ENCODE data around the gene STK39.

STK39 gene

GRCh38 chr2:168030862-168031624 is 216.4 kb downstream of the STK39 start:
- H3K36me3 ChIP-seq (ENCODE audit: control insufficient read depth in 1 of 2, insufficient read depth in 2 of 2, low read depth in 1 of 2, low read length in 2 of 2): peaks cover 2 to 23% of the 10 kb centered on the region in 2 experiments
- H3K14ac ChIP-seq (ENCODE audit: low read length in 2 of 2): no peak overlapping the region
- H2BK5ac ChIP-seq (ENCODE audit: low read depth, low read length, poor library complexity, severe bottlenecking): peak overlapping the region; percentile 85
- H2BK12ac ChIP-seq (ENCODE audit: low read length in 2 of 2): peak overlapping the region; percentile 58 to 87
- peak overlapping the region; percentile 90 for H2AK5ac ChIP-seq (ENCODE audit: low read length, severe bottlenecking)
- H4K91ac ChIP-seq (ENCODE audit: low read length): peak overlapping the region; percentile 70
- DNase-seq: peak; percentile 82
- no peaks in the 10 kb centered on the region for H3K27me3 ChIP-seq (ENCODE audit: control insufficient read depth in 1 of 2, insufficient read depth in 1 of 2, low read length in 2 of 2)
- H3K9me3 ChIP-seq (ENCODE audit: control insufficient read depth, low read length): no peaks in the 10 kb centered on the region
- peaks cover 2% of the 10 kb centered on the region for H3K4me1 ChIP-seq (ENCODE audit: control insufficient read depth, insufficient read depth, low read depth, low read length)
- peak overlapping the region; percentile 85 for H3K27ac ChIP-seq (ENCODE audit: low read length, poor library complexity, severe bottlenecking)
- peak overlapping the region; percentile 82 to 83 for H3K18ac ChIP-seq (ENCODE audit: low read depth in 1 of 2, low read length in 2 of 2)
- H2AFZ ChIP-seq (ENCODE audit: low read depth, low read length): no peak overlapping the region
- H3K79me1 ChIP-seq (replicated peaks; ENCODE audit: low read length, poor library complexity, severe bottlenecking): peaks cover 5% of the 10 kb centered on the region
- H2BK15ac ChIP-seq (ENCODE audit: low read depth, poor library complexity, severe bottlenecking): no peak overlapping the region
- peak overlapping the region; percentile 31 for H4K8ac ChIP-seq (ENCODE audit: low read length)
- no peak overlapping the region for H3K4me3 ChIP-seq (ENCODE audit: insufficient read depth in 1 of 2, low read depth in 1 of 2, low read length in 2 of 2)
- H2BK120ac ChIP-seq (ENCODE audit: low read depth, low read length): no peak overlapping the region
- peak overlapping the region in 1 of 2 experiments; percentile 83 for H3K4ac ChIP-seq (ENCODE audit: low read depth in 1 of 2, low read length in 2 of 2)
- H3K23ac ChIP-seq (ENCODE audit: low read length in 2 of 2): no peak overlapping the region
- H3K4me2 ChIP-seq (ENCODE audit: low read length, poor library complexity, severe bottlenecking): peak overlapping the region; percentile 28
- 48% methylated on average over 5 of the region's 5 CpGs for WGBS
- H3K9ac ChIP-seq (ENCODE audit: low read length): peak overlapping the region; percentile 39

DNA sequence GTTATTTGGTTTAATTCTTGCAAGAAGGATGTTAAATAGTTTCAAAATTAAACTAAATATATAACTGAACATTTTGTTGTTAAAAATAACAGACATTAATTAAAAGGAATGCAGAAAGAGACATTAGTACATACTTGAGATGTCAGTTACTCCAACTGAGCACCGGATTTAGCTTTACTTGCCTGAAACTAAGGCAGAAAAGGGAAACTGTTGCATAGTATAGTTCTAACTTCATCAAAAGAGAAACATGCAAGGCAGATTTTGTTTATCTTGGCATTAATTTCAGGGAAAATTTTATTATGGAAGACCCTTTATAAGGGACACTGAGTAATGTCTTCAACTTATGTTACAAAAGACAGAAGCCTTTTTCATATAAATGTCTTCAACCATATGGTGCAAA is 218.3 kb downstream of the STK39 start:
- H3K4me2 ChIP-seq (ENCODE audit: low read length, poor library complexity, severe bottlenecking): no peak overlapping the region
- no peak overlapping the region for H3K4me3 ChIP-seq (ENCODE audit: insufficient read depth in 1 of 2, low read depth in 1 of 2, low read length in 2 of 2)
- peaks cover 8% of the 10 kb centered on the region for H3K79me1 ChIP-seq (replicated peaks; ENCODE audit: low read length, poor library complexity, severe bottlenecking)
- no peak overlapping the region for H3K9ac ChIP-seq (ENCODE audit: low read length)
- no peaks in the 10 kb centered on the region for H3K27me3 ChIP-seq (ENCODE audit: control insufficient read depth in 1 of 2, insufficient read depth in 1 of 2, low read length in 2 of 2)
- no peak for DNase-seq
- peaks cover 2% of the 10 kb centered on the region for H3K4me1 ChIP-seq (ENCODE audit: control insufficient read depth, insufficient read depth, low read depth, low read length)
- no peak overlapping the region for H3K14ac ChIP-seq (ENCODE audit: low read length in 2 of 2)
- no peak overlapping the region for H3K4ac ChIP-seq (ENCODE audit: low read depth in 1 of 2, low read length in 2 of 2)
- no peak overlapping the region for H4K91ac ChIP-seq (ENCODE audit: low read length)
- H2BK5ac ChIP-seq (ENCODE audit: low read depth, low read length, poor library complexity, severe bottlenecking): no peak overlapping the region
- no peak overlapping the region for H2BK15ac ChIP-seq (ENCODE audit: low read depth, poor library complexity, severe bottlenecking)
- H3K9me3 ChIP-seq (ENCODE audit: control insufficient read depth, low read length): no peaks in the 10 kb centered on the region
- H2AK5ac ChIP-seq (ENCODE audit: low read length, severe bottlenecking): no peak overlapping the region
- H3K23ac ChIP-seq (ENCODE audit: low read length in 2 of 2): no peak overlapping the region
- WGBS: 100% methylated on average over 1 of the region's 1 CpG
- H4K8ac ChIP-seq (ENCODE audit: low read length): no peak overlapping the region
- no peak overlapping the region for H2BK120ac ChIP-seq (ENCODE audit: low read depth, low read length)
- H2BK12ac ChIP-seq (ENCODE audit: low read length in 2 of 2): no peak overlapping the region
- peaks cover 7 to 22% of the 10 kb centered on the region in 2 experiments for H3K36me3 ChIP-seq (ENCODE audit: control insufficient read depth in 1 of 2, insufficient read depth in 2 of 2, low read depth in 1 of 2, low read length in 2 of 2)
- no peak overlapping the region for H3K18ac ChIP-seq (ENCODE audit: low read depth in 1 of 2, low read length in 2 of 2)
- H2AFZ ChIP-seq (ENCODE audit: low read depth, low read length): no peak overlapping the region
- no peak overlapping the region for H3K27ac ChIP-seq (ENCODE audit: low read length, poor library complexity, severe bottlenecking)

DNA sequence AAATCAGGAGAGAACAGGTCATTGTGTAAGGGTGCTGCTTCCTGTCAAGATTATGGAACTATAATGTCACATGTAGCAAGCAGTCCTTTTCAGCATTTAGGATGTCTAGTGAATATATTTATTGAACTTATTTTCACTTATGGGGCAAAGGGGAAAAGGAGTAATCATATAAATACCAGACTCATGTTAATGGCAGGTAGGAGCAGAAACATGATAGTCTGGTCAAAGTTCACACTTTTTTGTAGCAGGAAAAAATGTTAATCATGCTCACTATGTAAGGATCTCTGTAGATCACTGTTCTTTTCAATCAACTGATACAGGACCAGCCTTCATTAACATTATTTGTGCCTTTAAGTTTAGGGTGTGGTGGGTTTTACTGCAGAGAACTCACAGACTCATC is 219.0 kb downstream of the STK39 start:
- Histone ChIP-seq H2AFZ (ENCODE audit: low read depth, low read length) (no peak overlapping the region), H3K27ac (ENCODE audit: low read length, poor library complexity, severe bottlenecking) (no peak overlapping the region), H3K27me3 (ENCODE audit: control insufficient read depth in 1 of 2, insufficient read depth in 1 of 2, low read length in 2 of 2) (no peaks in the 10 kb centered on the region), H2BK15ac (ENCODE audit: low read depth, poor library complexity, severe bottlenecking) (no peak overlapping the region), H2BK5ac (ENCODE audit: low read depth, low read length, poor library complexity, severe bottlenecking) (no peak overlapping the region), H3K4me3 (ENCODE audit: insufficient read depth in 1 of 2, low read depth in 1 of 2, low read length in 2 of 2) (no peak overlapping the region), H3K9me3 (ENCODE audit: control insufficient read depth, low read length) (no peaks in the 10 kb centered on the region), H2BK120ac (ENCODE audit: low read depth, low read length) (no peak overlapping the region), H3K36me3 (ENCODE audit: control insufficient read depth in 1 of 2, insufficient read depth in 2 of 2, low read depth in 1 of 2, low read length in 2 of 2) (peaks cover 8 to 16% of the 10 kb centered on the region in 2 experiments), H2AK5ac (ENCODE audit: low read length, severe bottlenecking) (no peak overlapping the region), H3K4me1 (ENCODE audit: control insufficient read depth, insufficient read depth, low read depth, low read length) (peaks cover 2% of the 10 kb centered on the region), H3K9ac (ENCODE audit: low read length) (no peak overlapping the region), H2BK12ac (ENCODE audit: low read length in 2 of 2) (no peak overlapping the region), H3K4me2 (ENCODE audit: low read length, poor library complexity, severe bottlenecking) (no peak overlapping the region), H3K79me1 (replicated peaks; ENCODE audit: low read length, poor library complexity, severe bottlenecking) (peaks cover 12% of the 10 kb centered on the region), H3K14ac (ENCODE audit: low read length in 2 of 2) (no peak overlapping the region), H4K91ac (ENCODE audit: low read length) (no peak overlapping the region), H3K23ac (ENCODE audit: low read length in 2 of 2) (no peak overlapping the region), H3K4ac (ENCODE audit: low read depth in 1 of 2, low read length in 2 of 2) (no peak overlapping the region), H3K18ac (ENCODE audit: low read depth in 1 of 2, low read length in 2 of 2) (no peak overlapping the region), H4K8ac (ENCODE audit: low read length) (no peak overlapping the region)
- DNase-seq: no peak

DNA sequence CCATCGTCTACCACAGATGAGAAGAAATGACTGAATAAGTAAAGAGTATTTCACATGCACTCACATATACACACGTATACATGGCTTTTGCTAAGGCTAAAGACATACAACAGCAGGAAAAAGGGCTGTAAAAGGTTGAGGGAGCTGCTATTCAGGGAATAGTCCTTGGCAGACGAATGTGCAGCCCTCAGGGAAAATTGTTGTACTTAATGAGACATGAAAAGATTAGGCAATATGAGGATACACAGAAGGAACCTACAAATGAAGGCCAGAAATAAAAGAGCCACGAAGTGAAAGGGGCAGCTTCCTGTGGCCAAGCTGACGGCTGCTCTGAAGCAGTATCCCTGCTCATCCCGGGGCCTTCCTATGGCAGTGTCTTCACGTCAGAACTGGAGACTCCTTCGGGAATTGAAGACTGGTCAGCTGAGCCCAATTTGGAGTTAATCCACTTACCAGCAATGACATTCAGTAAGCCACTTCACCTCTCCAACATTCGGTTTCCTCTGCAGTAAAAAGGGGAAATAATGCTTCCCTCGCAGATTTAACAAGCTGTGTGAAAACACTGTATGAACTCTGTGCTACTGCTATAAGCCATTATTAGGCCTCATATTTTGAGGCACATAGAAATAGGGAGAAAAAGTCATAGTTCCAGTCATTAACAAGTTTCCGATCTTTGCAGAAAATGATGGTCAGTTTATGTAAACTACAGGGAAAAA is 221.8 kb downstream of the STK39 start:
- H3K9ac ChIP-seq (ENCODE audit: low read length): no peak overlapping the region
- no peak overlapping the region for H2BK120ac ChIP-seq (ENCODE audit: low read depth, low read length)
- H3K18ac ChIP-seq (ENCODE audit: low read depth in 1 of 2, low read length in 2 of 2): no peak overlapping the region
- no peaks in the 10 kb centered on the region for H3K27me3 ChIP-seq (ENCODE audit: control insufficient read depth in 1 of 2, insufficient read depth in 1 of 2, low read length in 2 of 2)
- H3K23ac ChIP-seq (ENCODE audit: low read length in 2 of 2): no peak overlapping the region
- H4K8ac ChIP-seq (ENCODE audit: low read length): no peak overlapping the region
- no peak overlapping the region for H2BK12ac ChIP-seq (ENCODE audit: low read length in 2 of 2)
- no peak overlapping the region for H3K27ac ChIP-seq (ENCODE audit: low read length, poor library complexity, severe bottlenecking)
- no peaks in the 10 kb centered on the region for H3K4me1 ChIP-seq (ENCODE audit: control insufficient read depth, insufficient read depth, low read depth, low read length)
- no peak overlapping the region for H3K4me3 ChIP-seq (ENCODE audit: insufficient read depth in 1 of 2, low read depth in 1 of 2, low read length in 2 of 2)
- H3K14ac ChIP-seq (ENCODE audit: low read length in 2 of 2): no peak overlapping the region
- no peak for DNase-seq
- H2AK5ac ChIP-seq (ENCODE audit: low read length, severe bottlenecking): no peak overlapping the region
- H2BK15ac ChIP-seq (ENCODE audit: low read depth, poor library complexity, severe bottlenecking): no peak overlapping the region
- H4K91ac ChIP-seq (ENCODE audit: low read length): no peak overlapping the region
- H3K79me1 ChIP-seq (replicated peaks; ENCODE audit: low read length, poor library complexity, severe bottlenecking): peaks cover 13% of the 10 kb centered on the region
- no peak overlapping the region for H2AFZ ChIP-seq (ENCODE audit: low read depth, low read length)
- H2BK5ac ChIP-seq (ENCODE audit: low read depth, low read length, poor library complexity, severe bottlenecking): no peak overlapping the region
- H3K4ac ChIP-seq (ENCODE audit: low read depth in 1 of 2, low read length in 2 of 2): no peak overlapping the region
- H3K36me3 ChIP-seq (ENCODE audit: control insufficient read depth in 1 of 2, insufficient read depth in 2 of 2, low read depth in 1 of 2, low read length in 2 of 2): peaks cover 10 to 12% of the 10 kb centered on the region in 2 experiments
- H3K4me2 ChIP-seq (ENCODE audit: low read length, poor library complexity, severe bottlenecking): no peak overlapping the region
- 83% methylated on average over 9 of the region's 11 CpGs for WGBS
- H3K9me3 ChIP-seq (ENCODE audit: control insufficient read depth, low read length): no peaks in the 10 kb centered on the region

Measured in mesenchymal stem cell (in vitro differentiated cells and primary cell).